ENCODE results near the gene PBOV1.

The PBOV1 gene

DNA sequence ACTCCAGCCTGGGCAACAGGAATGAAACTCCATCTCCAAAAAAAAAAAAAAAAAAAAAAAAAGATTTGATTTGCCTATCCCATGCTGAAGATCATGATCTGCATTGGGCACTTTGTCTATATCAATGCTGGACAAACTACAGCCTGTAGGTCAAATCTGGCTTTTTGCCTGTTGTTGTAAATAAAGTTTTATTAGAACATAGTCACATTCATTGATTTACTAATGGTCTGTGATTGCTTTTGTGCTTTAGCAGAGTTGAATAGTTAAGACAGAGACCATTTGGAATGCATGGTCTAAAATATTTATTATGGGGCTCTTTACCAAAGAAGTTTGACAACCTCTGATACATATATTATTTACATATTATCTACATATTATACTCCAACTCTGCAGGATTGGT is 14.0 kb downstream of the PBOV1 start:
- no peak for DNase-seq

DNA sequence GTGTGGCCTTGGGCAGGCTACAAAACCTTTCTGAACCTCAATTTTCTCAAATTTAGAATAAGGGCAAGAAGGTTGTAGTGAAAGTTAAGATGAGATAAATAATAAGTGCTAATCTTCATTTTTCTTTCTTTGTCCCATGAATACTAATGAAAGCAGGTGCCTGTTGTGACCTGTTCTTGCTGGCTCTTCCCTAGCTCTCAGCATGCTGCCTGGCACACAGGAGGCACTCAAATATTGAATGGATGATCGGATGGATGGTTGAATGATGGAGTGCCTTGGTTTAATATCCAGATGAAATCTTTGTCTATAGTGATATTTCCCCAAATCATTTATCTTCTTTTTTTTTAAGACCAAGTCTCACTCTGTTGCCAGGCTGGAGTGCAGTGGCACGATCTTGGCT is 15.0 kb downstream of the PBOV1 start:
- DNase-seq = no peak

DNA sequence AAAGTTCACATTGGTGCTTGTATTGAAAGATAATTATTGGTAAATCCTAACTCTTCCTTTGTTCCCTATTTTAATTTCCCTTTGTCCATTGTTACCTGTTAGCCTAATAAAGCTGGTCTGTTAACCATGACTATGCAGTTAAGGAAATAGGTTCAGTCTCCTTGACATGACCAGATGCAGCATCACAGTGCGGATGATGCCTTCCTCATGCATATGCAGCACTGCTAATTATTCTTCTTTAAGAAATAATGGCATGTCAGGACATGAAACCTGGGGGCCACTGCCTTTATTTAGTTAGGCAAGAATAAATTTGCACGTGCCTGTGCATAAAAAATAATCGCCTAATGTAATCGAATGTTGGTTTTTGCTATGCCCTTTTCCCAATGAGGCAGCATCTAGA is 16.5 kb downstream of the PBOV1 start:
- no peak for DNase-seq

DNA sequence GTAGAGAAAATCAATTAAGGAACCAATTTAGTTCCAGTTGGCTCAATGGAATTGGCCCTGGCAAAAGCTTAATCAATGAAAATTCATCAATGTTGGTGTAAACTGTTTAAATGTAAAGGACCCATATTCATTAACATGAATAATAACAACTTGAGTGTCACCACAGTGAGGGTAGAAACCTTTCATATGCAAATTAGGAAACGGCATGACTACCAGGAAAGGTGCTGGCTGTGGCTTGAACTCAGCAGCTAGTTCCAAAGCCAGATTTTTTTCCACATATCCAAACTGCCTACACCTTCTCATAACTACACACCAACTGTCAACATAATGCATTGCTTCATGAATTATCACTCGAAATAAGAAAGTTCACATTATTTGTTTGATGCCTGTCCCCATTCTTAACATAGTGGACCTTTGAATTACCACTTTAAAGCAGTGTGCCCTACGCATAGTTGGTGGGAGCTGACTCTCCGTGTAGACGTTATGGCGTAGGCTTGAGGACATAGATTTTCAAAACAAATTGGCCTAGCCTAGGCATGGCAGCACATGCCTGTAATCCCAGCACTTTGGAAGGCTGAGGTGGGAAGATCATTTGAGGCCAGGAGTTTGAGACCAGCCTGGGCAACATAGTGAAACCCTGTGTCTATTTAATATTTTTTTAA is 19.7 kb downstream of the PBOV1 start:
- no peak for DNase-seq

DNA sequence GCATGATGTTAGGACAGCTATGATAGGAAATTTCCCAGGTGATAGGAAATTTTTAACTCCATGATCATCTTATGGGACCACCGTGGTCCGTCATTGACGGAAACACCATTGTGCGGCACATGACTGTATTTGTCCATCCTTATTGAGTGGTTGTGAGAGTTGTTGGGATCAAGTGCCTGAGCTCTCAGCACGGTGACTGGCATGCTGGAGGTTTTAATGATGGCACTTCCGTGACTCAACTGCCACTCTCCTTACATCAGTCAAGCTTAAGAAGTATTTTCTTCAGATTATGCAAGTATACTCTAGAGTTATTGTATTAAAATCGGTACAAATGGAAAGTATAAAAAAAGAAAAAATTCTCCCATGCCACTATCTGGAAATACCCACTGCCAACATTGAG is 20.7 kb downstream of the PBOV1 start:
- no peak for DNase-seq

DNA sequence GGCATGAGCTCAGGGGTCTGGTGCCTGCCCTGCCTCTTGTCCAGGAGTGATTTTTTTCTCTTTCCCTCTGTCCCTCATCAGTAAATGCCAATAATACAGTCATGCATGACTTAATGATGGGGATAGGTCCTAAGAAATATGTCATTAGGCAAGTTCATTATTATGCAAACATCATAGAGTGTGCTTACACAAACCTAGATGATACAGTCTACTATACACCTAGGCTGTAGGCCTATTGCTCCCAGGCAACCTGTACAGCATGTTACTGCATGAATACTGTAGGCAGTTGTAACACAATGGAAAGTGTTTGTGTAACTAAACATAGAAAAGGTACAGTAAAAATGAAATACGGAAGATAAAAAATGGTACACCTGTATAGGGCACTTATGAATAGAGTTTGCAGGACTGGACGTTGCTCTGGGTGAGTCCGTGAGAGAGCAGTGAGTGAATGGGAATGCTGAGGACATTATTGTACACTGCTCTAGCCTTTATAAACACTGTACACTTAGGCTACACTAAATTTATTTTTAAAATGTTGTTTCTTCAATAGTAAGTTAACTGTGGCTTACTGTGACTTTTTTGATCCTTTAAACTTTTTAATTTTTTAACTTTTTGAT is 22.1 kb downstream of the PBOV1 start:
- DNase-seq = no peak

DNA sequence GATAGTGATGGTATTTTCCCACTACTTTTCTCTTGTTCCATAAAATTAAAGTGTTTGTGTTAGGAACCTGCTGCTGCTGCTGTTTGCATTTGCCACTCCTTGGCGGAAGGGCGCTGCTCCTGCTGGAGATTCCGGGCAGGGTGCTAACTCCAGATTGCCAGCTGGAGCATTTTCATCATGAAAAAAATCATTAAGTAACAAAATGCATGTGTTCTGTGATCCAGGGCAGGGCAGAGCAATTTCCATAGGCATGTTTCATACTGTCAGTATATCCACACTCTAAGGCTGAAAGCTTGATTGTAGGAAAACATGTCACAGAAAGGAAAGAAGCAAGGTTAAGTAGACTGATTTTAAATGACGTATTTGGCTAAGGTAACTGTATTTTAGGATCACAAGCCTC is 24.0 kb downstream of the PBOV1 start:
- no peak for DNase-seq

DNA sequence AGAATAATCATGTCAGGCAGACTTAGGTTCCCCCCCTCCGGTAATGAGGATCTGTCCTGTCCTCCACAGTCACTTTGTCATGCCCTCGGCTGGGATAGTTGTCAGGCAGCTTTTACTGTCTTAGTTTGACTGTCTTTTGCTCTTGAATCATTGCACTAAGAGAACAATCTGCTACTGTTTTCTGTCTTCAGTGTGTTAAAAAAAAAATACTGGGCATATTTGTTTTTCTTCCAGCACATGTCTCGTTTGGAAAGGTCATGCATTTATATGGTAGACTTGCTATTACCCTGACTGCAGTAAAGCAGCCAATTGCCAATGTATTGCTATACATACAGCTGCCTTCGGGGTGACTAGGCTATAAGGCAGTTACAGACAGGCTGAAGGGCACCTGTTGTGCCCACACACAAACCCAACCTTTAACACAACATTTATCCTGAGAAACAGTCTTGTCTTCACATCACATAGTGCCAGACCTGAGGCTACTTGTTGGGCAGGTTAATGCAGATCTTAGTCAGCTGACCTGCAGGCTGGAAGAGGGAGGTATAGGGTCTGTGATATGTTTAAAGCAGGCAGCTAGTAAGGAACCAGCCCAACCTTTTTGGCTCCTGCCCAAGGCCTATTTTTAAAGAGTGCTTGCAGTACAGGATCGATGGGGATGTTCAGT is 29.9 kb downstream of the PBOV1 start:
- DNase-seq = no peak

DNA sequence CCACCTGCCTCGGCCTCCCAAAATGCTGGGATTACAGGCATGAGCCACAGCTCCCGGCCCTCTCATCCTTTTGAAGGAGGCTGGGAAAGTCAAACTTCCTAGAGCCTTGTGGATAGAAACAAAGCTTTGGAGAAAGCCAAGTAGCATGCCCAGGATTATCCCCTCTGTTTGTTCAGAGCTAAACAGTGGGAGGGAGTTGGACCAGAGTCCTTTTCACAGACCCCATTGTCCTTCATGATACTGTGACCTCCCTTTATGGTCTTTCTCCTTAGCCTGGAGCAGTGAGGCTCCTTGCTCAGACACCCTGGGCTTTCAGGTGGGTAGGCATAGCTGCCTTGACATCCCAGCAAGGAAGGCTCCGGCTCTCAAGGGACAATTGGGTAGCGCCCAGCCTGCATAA is 31.1 kb downstream of the PBOV1 start:
- no peak for DNase-seq

DNA sequence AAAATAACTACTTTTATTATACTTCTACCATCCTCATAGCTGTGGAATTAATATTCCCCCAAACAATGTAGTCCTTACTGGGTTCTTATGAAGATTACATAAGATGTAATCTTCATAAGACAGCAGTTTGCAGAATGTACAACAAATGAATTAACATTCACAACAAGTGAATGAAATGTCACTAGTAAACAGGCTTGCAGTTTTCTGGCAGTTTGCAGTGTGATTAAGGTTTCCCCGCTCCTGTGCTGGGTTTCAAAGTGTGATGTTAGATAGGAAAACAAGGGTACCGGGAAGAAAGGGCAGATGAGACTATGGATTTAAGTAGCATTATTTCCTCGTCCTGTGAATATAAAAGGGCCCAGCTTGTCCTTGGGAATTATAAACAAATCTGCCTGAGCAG is 34.1 kb downstream of the PBOV1 start:
- no peak for DNase-seq

DNA sequence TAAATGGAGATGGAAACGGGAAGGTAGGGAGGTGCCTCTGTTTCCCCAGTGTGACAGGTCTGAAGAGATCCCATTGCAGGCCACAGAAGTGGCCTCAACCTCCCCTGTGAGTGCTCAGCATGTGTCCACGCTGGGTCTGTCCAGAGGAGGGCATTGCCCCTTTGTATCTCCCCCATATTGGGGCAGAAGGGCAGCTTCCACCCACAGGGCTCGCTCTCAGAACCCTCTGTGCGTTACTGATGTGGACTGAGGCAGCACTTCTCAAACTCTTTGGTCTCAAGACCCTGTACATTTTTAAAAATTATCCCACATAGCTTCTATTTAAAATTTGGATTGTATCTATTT is 34.5 kb downstream of the PBOV1 start:
- DNase-seq = no peak

DNA sequence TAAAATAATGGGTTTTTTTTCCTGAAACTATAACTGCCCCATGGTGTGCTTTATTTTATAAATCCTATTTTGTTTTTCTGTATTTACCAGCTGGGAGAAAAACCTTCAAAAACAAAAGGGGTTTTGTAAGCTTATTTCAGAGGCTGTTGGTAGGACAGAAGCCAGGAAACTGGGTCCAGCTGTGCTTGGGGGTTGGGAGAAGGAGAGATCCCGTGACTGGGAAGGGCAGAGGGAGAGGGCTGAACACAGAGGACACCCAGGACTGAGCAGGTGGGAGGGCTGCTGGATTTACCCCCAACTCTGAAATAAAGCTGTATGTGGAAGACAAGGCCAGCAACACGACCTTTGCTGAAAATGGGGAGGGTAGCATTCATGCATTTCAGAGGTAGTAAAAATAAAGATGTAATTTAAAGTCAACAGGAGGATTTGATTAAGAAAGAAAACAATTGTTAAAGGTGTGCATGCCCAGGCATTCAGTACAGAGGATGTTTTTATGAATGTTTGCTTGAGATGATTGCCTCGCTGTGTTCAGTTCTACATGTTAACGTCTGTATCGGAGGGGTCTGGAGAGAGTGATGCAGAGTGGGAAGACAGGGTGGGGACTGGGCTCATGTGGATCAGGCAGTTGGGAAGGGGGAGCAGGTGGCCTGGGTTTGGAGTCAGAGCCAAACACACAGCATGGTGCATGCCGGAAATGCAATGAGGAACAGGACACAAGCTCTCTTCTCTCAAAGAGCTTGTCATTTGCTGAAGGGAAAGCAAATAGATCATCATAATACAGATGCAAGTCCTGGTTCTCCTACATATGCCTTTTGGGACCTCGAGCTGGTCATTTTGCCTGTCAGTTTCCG is 35.1 kb downstream of the PBOV1 start:
- no peak for DNase-seq

DNA sequence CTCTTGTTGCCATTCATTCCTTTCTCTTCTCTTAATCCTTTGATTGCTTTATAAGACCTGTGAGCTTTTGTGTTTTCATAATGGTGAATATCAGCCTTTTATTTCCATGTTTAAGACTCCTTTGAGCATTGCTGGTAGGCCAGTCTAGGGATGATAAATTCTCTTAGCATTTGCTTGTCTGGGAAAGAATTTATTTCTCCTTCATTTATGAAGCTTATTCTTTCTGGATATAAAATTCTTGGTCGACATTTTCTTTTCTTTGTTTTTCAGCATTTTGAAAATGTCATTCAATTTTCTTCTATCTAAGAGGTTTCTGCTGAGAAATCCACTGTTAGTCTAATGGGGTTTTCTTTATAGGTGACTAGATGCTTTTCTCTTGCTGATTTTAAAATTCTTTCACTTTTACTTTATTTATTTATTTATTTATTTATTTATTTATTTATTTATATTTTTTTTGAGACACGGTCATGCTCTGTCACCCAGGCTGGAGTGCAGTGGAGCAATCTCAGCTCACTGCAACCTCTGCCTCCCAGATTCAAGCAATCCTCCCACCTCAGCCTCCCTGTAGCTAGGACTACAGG is 41.5 kb downstream of the PBOV1 start:
- DNase-seq = no peak

DNA sequence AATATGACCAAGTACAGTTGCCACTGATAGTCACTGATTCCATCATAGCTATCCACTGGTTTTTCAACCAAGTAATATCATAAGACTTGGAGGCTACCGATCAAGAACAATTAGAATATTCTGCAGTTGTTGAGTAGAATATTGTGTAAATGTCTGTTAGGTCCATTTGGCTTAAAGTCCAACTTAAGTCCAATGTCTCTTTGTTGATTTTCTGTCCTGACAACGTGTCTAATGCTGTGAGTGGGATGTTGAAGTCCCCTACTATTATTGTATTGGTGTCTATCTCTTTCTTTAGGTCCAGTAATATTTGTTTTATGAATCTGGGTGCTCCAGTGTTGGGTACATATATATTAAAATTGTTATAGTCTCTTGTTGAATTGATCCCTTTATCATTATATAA is 42.7 kb downstream of the PBOV1 start:
- no peak for DNase-seq

Measured in inflammatory macrophage (primary cell).